DND-41 (cell line): Measurements from ENCODE around the gene NUDT1.

Source experiments
- ATAC-seq: fragments of 200-7000 bp; cut with Tn5 transposase; 3 replicates; pipeline ENCODE4 v1.9.1; 2021; ENCODE audit warnings: low read depth; ENCODE audit not compliant: insufficient read depth
- DNase-seq: peaks from one replicate; pipeline ENCODE4 v3.0.0-alpha.2; 2020
- H2AFZ ChIP-seq: 2 replicates; pipeline ENCODE4 v1.6.0; 2012; ENCODE audit warnings: low read depth, low read length
- H3K27ac ChIP-seq: 2 replicates; pipeline ENCODE4 v1.5.1; 2012; ENCODE audit warnings: low read length, inconsistent platforms
- H3K27me3 ChIP-seq: fragments of 200-600 bp; sonication (generic); 2 replicates; pipeline ENCODE4 v1.6.0; 2012; ENCODE audit warnings: low read length, mild to moderate bottlenecking, inconsistent platforms; ENCODE audit not compliant: insufficient read depth, poor library complexity
- H3K36me3 ChIP-seq: 2 replicates; pipeline ENCODE4 v1.5.1; 2012; ENCODE audit warnings: low read length, inconsistent platforms; ENCODE audit not compliant: insufficient read depth
- H3K4me1 ChIP-seq: 2 replicates; pipeline ENCODE4 v1.5.1; 2012; ENCODE audit warnings: mild to moderate bottlenecking, low read length; ENCODE audit not compliant: insufficient read depth
- H3K4me2 ChIP-seq: 2 replicates; pipeline ENCODE4 v1.6.0; 2012; ENCODE audit warnings: mild to moderate bottlenecking, moderate library complexity, low read length, inconsistent platforms; ENCODE audit not compliant: insufficient read depth
- H3K4me3 ChIP-seq, 2 experiments: fragments of 200-600 bp in 1 of 2; shearing (Covaris generic) in 1 of 2; 2 replicates each; pipeline ENCODE4 v1.5.1; 2012 to 2016; ENCODE audit warnings: inconsistent platforms in 2 of 2, low read length in 2 of 2, mild to moderate bottlenecking in 2 of 2, low read depth in 1 of 2, moderate library complexity in 1 of 2
- H3K79me2 ChIP-seq: 2 replicates; pipeline ENCODE4 v1.6.0; 2012; ENCODE audit warnings: low read length, inconsistent platforms; ENCODE audit not compliant: insufficient read depth
- H3K9ac ChIP-seq: 2 replicates; pipeline ENCODE4 v1.6.0; 2012; ENCODE audit warnings: low read depth, mild to moderate bottlenecking, inconsistent platforms, low read length, moderate library complexity
- H3K9me3 ChIP-seq: 2 replicates; pipeline ENCODE4 v1.5.1; 2012; ENCODE audit warnings: low read length, moderate library complexity, mild to moderate bottlenecking, inconsistent platforms; ENCODE audit not compliant: insufficient read depth, severe bottlenecking
- H4K20me1 ChIP-seq: 2 replicates; pipeline ENCODE4 v1.6.0; 2012; ENCODE audit warnings: low read length; ENCODE audit not compliant: insufficient read depth
- CTCF ChIP-seq: IDR thresholded peaks from 2 replicates; pipeline ENCODE4 v1.5.1; 2012; ENCODE audit warnings: borderline replicate concordance, low read length, moderate library complexity, mild to moderate bottlenecking; ENCODE audit not compliant: poor library complexity, severe bottlenecking; ENCODE audit errors: extremely low read depth
- EZH2 ChIP-seq: IDR thresholded peaks from 3 replicates; pipeline ENCODE4 v1.6.1; 2012; ENCODE audit warnings: borderline replicate concordance, low read depth, mild to moderate bottlenecking, moderate library complexity, low read length, inconsistent platforms; ENCODE audit not compliant: severe bottlenecking

Gene NUDT1

GRCh38 chr7:2272031-2272430, 30.0 kb downstream of the NUDT1 start:
- Histone ChIP-seq H3K4me1 (no peaks in the 10 kb centered on the region), H2AFZ (no peak overlapping the region), H3K9me3 (no peaks in the 10 kb centered on the region), H3K27me3 (no peaks in the 10 kb centered on the region), H3K36me3 (peaks cover 27% of the 10 kb centered on the region), H3K9ac (no peak overlapping the region), H3K4me2 (no peak overlapping the region), H4K20me1 (peaks cover 7% of the 10 kb centered on the region; the same call in 1 of the 2 replicates), H3K27ac (no peak overlapping the region), H3K79me2 (no peaks in the 10 kb centered on the region), H3K4me3 (no peak overlapping the region)
- ATAC-seq: no peak
- DNase-seq: no peak
- TF ChIP-seq CTCF (no peak), EZH2 (no peak)

- Histone ChIP-seq H3K27ac (no peak overlapping the region), H3K79me2 (peaks cover 5% of the 10 kb centered on the region; the same call in 1 of the 2 replicates), H3K4me2 (no peak overlapping the region), H3K4me3 (no peak overlapping the region), H4K20me1 (peaks cover 9% of the 10 kb centered on the region; the same call in 1 of the 2 replicates), H3K4me1 (no peaks in the 10 kb centered on the region), H3K36me3 (peaks cover 27% of the 10 kb centered on the region), H3K27me3 (no peaks in the 10 kb centered on the region), H3K9me3 (no peaks in the 10 kb centered on the region), H2AFZ (no peak overlapping the region), H3K9ac (no peak overlapping the region)
- no peak for ATAC-seq
- no peak for TF ChIP-seq EZH2
- no peak for TF ChIP-seq CTCF
- no peak for DNase-seq
These were observed 31.8 kb downstream of the NUDT1 start for GRCh38 chr7:2273866-2274265.

GRCh38 chr7:2274666-2275065, 32.6 kb downstream of the NUDT1 start:
- no peak overlapping the region for H2AFZ ChIP-seq
- no peak overlapping the region for H3K4me2 ChIP-seq
- peaks cover 25% of the 10 kb centered on the region for H3K36me3 ChIP-seq
- H3K79me2 ChIP-seq: peaks cover 10% of the 10 kb centered on the region
- no peak overlapping the region for H3K4me3 ChIP-seq
- no peak overlapping the region for H3K9ac ChIP-seq
- no peaks in the 10 kb centered on the region for H3K9me3 ChIP-seq
- TF ChIP-seq CTCF (no peak), EZH2 (no peak)
- ATAC-seq (no peak), DNase-seq (no peak)
- no peaks in the 10 kb centered on the region for H3K4me1 ChIP-seq
- no peaks in the 10 kb centered on the region for H3K27me3 ChIP-seq
- H4K20me1 ChIP-seq: peaks cover 9% of the 10 kb centered on the region; the same call in 1 of the 2 replicates
- no peak overlapping the region for H3K27ac ChIP-seq

- H4K20me1 ChIP-seq: peaks cover 12% of the 10 kb centered on the region; the same call in 1 of the 2 replicates
- H2AFZ ChIP-seq: no peak overlapping the region
- no peak overlapping the region for H3K27ac ChIP-seq
- peaks cover 25% of the 10 kb centered on the region for H3K36me3 ChIP-seq
- TF ChIP-seq CTCF (no peak), EZH2 (no peak)
- no peaks in the 10 kb centered on the region for H3K27me3 ChIP-seq
- DNase-seq (no peak), ATAC-seq (no peak)
- no peak overlapping the region for H3K9ac ChIP-seq
- no peak overlapping the region for H3K4me2 ChIP-seq
- H3K4me1 ChIP-seq: no peaks in the 10 kb centered on the region
- peaks cover 12% of the 10 kb centered on the region for H3K79me2 ChIP-seq
- no peak overlapping the region for H3K4me3 ChIP-seq
- no peaks in the 10 kb centered on the region for H3K9me3 ChIP-seq
These were observed 33.1 kb downstream of the NUDT1 start for GRCh38 chr7:2275101-2275500.
